GM12872 (cell line): Measurements from ENCODE around the gene CCR5.

Experiments
- CTCF ChIP-seq: IDR thresholded peaks from 3 replicates; pipeline ENCODE4 v1.5.1; 2011; ENCODE audit warnings: low read depth, mild to moderate bottlenecking, low read length, moderate library complexity; ENCODE audit not compliant: insufficient read depth

Gene CCR5

GRCh38 chr3:46380471-46381221, 9.9 kb downstream of the CCR5 start:
- no peak for TF ChIP-seq CTCF

- TF ChIP-seq CTCF = no peak
Observed at GRCh38 chr3:46381625-46382024, 10.9 kb downstream of the CCR5 start.

GRCh38 chr3:46383211-46383950, 12.6 kb downstream of the CCR5 start:
- no peak for TF ChIP-seq CTCF

- no peak for TF ChIP-seq CTCF
Observed at GRCh38 chr3:46383951-46384330, 13.2 kb downstream of the CCR5 start.

- no peak for TF ChIP-seq CTCF
Observed at GRCh38 chr3:46386205-46386604, 15.5 kb downstream of the CCR5 start.

- no peak for TF ChIP-seq CTCF
Observed at GRCh38 chr3:46389306-46389705, 18.6 kb downstream of the CCR5 start.

- TF ChIP-seq CTCF = no peak
Observed at GRCh38 chr3:46393011-46393410, 22.3 kb downstream of the CCR5 start.
